Skeletal muscle satellite cell (primary cell): Measurements from ENCODE around the gene MADCAM1. TPM values are rescaled to one million over a fixed set of nuclear protein-coding genes. Genes with fewer than 3 reads are reported as not detected.

Source experiments
- H3K27me3 ChIP-seq: 2 replicates; pipeline ENCODE4 v1.7.0; 2013; ENCODE audit warnings: low read length; ENCODE audit not compliant: control insufficient read depth, insufficient read depth
- H3K36me3 ChIP-seq: 2 replicates; pipeline ENCODE4 v1.7.0; 2013; ENCODE audit warnings: mild to moderate bottlenecking, control low read depth, low read length; ENCODE audit not compliant: insufficient read depth
- H3K4me1 ChIP-seq: 2 replicates; pipeline ENCODE4 v1.7.0; 2013; ENCODE audit warnings: low read length; ENCODE audit not compliant: control insufficient read depth, insufficient read depth
- H3K4me2 ChIP-seq: 2 replicates; pipeline ENCODE4 v1.7.0; 2013; ENCODE audit warnings: mild to moderate bottlenecking, low read length
- H3K4me3 ChIP-seq: 2 replicates; pipeline ENCODE4 v1.7.0; 2013; ENCODE audit warnings: low read length
- H3K9ac ChIP-seq: 2 replicates; pipeline ENCODE4 v1.7.0; 2013; ENCODE audit warnings: mild to moderate bottlenecking, low read depth, low read length, moderate library complexity
- H3K9me3 ChIP-seq: replicated peaks from 2 replicates; pipeline ENCODE4 v1.7.0; 2013; ENCODE audit warnings: mild to moderate bottlenecking, control low read depth, low read length
- small RNA-seq: library from RNA; depleted of rRNA; stranded (forward); fragments of <200 nt; gene quantifications from one replicate; pipeline ENCODE3, GENCODE V24; 2012

MADCAM1 gene

GRCh38 chr19:541699-542098 is 45.4 kb downstream of the MADCAM1 start:
- no peaks in the 10 kb centered on the region for H3K9me3 ChIP-seq
- H3K4me1 ChIP-seq: no peaks in the 10 kb centered on the region
- no peak overlapping the region for H3K4me3 ChIP-seq
- no peaks in the 10 kb centered on the region for H3K27me3 ChIP-seq
- peaks cover 27% of the 10 kb centered on the region for H3K36me3 ChIP-seq
- H3K9ac ChIP-seq: no peak overlapping the region
- H3K4me2 ChIP-seq: no peak overlapping the region

DNA sequence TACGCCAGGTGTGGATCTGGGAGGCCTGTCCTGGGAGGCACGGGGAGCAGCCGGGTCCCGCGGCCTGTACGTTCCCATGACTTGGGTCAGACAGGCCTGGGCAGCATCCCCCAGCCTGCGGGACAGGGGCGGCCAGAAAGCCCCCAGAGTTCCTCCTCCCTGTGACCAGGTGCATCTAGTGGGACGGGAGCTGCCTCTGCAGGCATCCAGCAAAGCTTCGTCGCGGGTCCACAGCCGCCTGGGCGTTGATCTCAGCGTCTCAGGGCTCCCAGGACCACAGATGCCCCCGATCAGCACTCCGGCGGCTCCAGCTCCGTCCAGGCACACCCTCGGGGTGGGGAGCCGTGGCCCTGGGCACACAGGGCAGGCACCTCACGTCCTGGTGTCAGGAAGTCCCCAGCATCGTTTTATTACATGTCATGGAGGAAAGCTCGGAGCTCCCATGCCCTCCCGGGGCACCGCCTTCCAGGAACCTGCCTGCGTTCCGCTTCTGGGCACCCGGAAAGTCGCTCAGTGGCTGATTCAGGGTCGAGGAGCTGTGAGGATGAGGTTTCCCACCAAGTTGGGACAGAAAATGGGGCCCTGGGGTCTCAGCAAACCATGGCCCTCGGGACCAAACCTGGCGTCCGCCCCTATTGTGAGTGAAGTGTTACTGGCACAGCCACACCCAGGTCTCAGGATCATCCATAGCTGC is 46.0 kb downstream of the MADCAM1 start:
- H3K9ac ChIP-seq: no peak overlapping the region
- no peaks in the 10 kb centered on the region for H3K9me3 ChIP-seq
- H3K4me2 ChIP-seq: no peak overlapping the region
- H3K4me1 ChIP-seq: no peaks in the 10 kb centered on the region
- peaks cover 24% of the 10 kb centered on the region for H3K36me3 ChIP-seq
- H3K27me3 ChIP-seq: no peaks in the 10 kb centered on the region
- no peak overlapping the region for H3K4me3 ChIP-seq

- peaks cover 20% of the 10 kb centered on the region for H3K36me3 ChIP-seq
- no peaks in the 10 kb centered on the region for H3K27me3 ChIP-seq
- no peak within 1 kb of the TSS for H3K9ac ChIP-seq
- H3K9me3 ChIP-seq: no peaks in the 10 kb centered on the region
- H3K4me3 ChIP-seq: no peak within 1 kb of the TSS
- no peaks in the 10 kb centered on the region for H3K4me1 ChIP-seq
- no peak within 1 kb of the TSS for H3K4me2 ChIP-seq
These were observed 47.8 kb downstream of the MADCAM1 start, which contains the start of gene GZMM for GRCh38 chr19:543910-544608. Gene GZMM (plus strand): TSS chr19:544053. CDS start chr19:544072, 19 bp downstream.

DNA sequence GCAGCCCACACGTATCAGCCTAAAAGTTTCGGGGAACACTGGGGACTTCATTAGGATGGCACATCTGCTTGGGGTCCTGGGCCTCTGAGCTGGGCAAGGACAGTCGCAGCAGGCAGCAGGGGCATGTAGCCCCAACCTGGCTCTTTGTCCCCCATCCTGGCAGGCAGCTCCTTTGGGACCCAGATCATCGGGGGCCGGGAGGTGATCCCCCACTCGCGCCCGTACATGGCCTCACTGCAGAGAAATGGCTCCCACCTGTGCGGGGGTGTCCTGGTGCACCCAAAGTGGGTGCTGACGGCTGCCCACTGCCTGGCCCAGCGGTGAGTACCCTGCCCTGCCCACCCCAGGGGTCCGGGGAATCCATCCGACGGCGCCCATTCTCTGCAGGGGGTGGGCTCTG is 50.8 kb downstream of the MADCAM1 start:
- Histone ChIP-seq H3K9ac (no peak overlapping the region), H3K4me2 (no peak overlapping the region), H3K9me3 (no peaks in the 10 kb centered on the region), H3K4me3 (no peak overlapping the region), H3K27me3 (no peaks in the 10 kb centered on the region), H3K36me3 (peaks cover 5% of the 10 kb centered on the region), H3K4me1 (no peaks in the 10 kb centered on the region)

DNA sequence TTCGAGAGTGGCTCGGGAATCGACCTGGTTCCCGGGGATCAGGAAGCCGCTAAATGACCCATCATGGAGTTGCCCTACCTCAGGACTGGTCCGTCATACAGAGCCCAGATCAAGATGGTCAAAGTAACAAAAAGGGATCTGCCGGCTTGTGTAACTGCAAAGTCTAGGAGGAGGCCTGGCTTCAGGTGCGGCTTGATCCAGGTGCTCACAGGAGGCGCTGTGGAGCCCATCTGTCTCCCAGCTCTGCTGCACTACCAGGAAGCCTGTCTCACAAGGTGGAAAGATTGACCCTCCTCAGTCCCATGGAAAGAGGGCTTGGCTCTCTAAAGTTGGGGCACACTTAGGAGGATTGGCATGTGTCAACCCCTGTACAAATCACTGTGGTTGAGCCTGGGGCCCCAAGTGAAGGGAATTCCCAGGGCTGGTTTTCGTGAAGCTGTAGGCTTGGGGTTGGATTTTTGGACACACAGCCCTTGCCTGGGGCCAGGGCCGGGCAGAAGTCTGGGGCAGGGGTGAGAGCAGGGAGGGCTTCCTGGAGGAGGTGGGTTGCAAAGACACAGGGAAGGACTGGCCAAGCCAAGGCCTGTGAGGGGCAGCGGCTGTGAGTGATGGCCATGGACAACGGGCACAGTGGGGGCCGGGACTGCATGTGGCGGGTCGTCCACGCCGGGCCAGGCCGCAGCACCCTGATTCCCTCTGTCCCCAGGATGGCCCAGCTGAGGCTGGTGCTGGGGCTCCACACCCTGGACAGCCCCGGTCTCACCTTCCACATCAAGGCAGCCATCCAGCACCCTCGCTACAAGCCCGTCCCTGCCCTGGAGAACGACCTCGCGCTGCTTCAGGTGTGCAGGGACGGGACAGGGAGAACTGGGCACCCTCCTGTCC is 51.8 kb downstream of the MADCAM1 start:
- no peaks in the 10 kb centered on the region for H3K36me3 ChIP-seq
- H3K9me3 ChIP-seq: no peaks in the 10 kb centered on the region
- H3K4me3 ChIP-seq: no peak overlapping the region
- no peaks in the 10 kb centered on the region for H3K4me1 ChIP-seq
- no peak overlapping the region for H3K4me2 ChIP-seq
- no peaks in the 10 kb centered on the region for H3K27me3 ChIP-seq
- no peak overlapping the region for H3K9ac ChIP-seq

DNA sequence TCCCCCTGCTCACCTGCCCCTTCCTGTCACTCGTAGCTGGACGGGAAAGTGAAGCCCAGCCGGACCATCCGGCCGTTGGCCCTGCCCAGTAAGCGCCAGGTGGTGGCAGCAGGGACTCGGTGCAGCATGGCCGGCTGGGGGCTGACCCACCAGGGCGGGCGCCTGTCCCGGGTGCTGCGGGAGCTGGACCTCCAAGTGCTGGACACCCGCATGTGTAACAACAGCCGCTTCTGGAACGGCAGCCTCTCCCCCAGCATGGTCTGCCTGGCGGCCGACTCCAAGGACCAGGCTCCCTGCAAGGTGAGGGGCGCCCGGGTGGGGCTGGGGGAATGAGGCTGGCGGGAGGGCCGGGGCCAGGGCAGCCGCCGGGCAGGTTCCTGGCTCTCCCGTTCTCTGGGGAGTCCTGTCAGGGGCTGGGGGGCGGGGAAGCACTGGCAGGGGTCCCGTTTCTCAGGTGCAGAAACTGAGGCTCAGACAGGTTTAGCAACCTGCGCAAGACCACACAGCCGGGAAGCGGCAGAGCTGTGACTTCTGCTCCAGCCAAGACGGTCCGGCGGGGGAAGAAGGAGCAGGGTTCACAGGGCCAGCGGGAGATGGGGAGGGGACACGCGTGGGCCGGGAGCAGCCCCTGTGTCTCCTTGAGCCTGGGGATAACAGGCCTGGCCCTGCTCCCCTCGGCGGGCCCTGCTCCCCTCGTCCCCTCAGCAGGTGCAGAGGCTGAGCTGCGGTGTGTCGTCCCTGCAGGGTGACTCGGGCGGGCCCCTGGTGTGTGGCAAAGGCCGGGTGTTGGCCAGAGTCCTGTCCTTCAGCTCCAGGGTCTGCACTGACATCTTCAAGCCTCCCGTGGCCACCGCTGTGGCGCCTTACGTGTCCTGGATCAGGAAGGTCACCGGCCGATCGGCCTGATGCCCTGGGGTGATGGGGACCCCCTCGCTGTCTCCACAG is 52.9 kb downstream of the MADCAM1 start:
- no peaks in the 10 kb centered on the region for H3K4me1 ChIP-seq
- H3K27me3 ChIP-seq: no peaks in the 10 kb centered on the region
- no peaks in the 10 kb centered on the region for H3K9me3 ChIP-seq
- H3K4me3 ChIP-seq: no peak overlapping the region
- H3K4me2 ChIP-seq: no peak overlapping the region
- no peaks in the 10 kb centered on the region for H3K36me3 ChIP-seq
- no peak overlapping the region for H3K9ac ChIP-seq

- H3K9me3 ChIP-seq: no peaks in the 10 kb centered on the region
- no peaks in the 10 kb centered on the region for H3K27me3 ChIP-seq
- H3K4me3 ChIP-seq: no peak overlapping the region
- H3K36me3 ChIP-seq: no peaks in the 10 kb centered on the region
- H3K4me1 ChIP-seq: peaks cover 6% of the 10 kb centered on the region
- H3K9ac ChIP-seq: no peak overlapping the region
- no peak overlapping the region for H3K4me2 ChIP-seq
These were observed 58.5 kb downstream of the MADCAM1 start for GRCh38 chr19:554817-555216.

Small RNAs within 50 kb of the gene (small RNA-seq; reads per million reads assigned to genes)
- not detected for gene RNA5SP462
